Thyroid gland (tissue), 4 donors: Measurements from ENCODE around the gene NKX2-1.
A peak's percentile ranks its signal among the peaks of the same experiment; 100 is the strongest.

Experiments used
- CTCF ChIP-seq, 6 experiments: fragments of 200-600 bp in 3 of 6; fragments of 450-650 bp in 3 of 6; sonication (generic) in 3 of 6; IDR thresholded peaks; one replicate each; pipeline ENCODE4 v1.5.1; 2016 to 2019; ENCODE audit warnings: antibody characterized with exemption in 6 of 6, mild to moderate bottlenecking in 2 of 6, inconsistent platforms in 1 of 6, moderate library complexity in 1 of 6
- POLR2A ChIP-seq, 2 donors: fragments of 450-650 bp; IDR thresholded peaks; one replicate each; pipeline ENCODE4 v1.6.1; 2017; ENCODE audit warnings: antibody characterized with exemption in 2 of 2, mild to moderate bottlenecking in 2 of 2, moderate library complexity in 1 of 2

- TF ChIP-seq CTCF (IDR thresholded peaks at IDR 0.05) = no peak
- peak in 1 of 2 donors; percentile 80 for TF ChIP-seq POLR2A (IDR thresholded peaks at IDR 0.05)
These were observed 7.4 kb downstream of the NKX2-1 start for GRCh38 chr14:36512585-36513003.
